SK-N-MC (cell line): ENCODE results near the gene ADGRL3.

Experiments
- EZH2 ChIP-seq: fragments of 200-600 bp; sonication (generic); IDR thresholded peaks from one replicate; pipeline ENCODE4 v1.6.1; 2017; ENCODE audit warnings: antibody characterized with exemption
- POLR2AphosphoS5 ChIP-seq: IDR thresholded peaks from 2 replicates; pipeline ENCODE4 v1.6.1; 2012; ENCODE audit warnings: mild to moderate bottlenecking, low read depth, low read length, borderline replicate concordance

DNA sequence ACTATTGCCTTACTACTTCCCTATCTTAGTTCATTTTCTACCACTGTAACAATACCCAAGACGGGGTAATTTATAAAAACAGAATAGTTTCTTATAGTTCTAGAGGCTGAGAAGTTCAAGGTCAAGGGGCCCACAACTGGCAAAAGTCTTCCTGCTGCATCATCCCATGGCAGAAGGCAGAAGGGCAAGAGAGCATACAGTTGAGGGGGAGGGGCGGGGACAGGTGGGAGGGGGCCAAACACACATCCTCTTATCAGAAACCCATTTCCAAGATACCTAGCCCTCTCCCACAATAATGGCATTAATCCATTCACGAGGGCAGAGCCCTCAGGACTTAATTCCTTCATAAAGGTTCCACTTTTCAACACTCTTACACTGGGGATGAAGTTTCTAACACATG lies 690.2 kb downstream of the ADGRL3 start:
- TF ChIP-seq EZH2 = no peak
- TF ChIP-seq POLR2AphosphoS5 = no peak
